HG03159 (cell line): ENCODE results near the gene COX20.
"Not testable (repeated sequence)": the region's sequence is repeated elsewhere in the genome, so short reads cannot be mapped to it uniquely, and the experiment has no call there.

Source experiments
- ATAC-seq: cut with Tn5 transposase; IDR thresholded peaks from one replicate; pipeline ENCODE4 v1.9.1; 2021; ENCODE audit warnings: mild to moderate bottlenecking, moderate library complexity; ENCODE audit not compliant: unreplicated experiment

Gene COX20, protein sequence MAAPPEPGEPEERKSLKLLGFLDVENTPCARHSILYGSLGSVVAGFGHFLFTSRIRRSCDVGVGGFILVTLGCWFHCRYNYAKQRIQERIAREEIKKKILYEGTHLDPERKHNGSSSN

DNA sequence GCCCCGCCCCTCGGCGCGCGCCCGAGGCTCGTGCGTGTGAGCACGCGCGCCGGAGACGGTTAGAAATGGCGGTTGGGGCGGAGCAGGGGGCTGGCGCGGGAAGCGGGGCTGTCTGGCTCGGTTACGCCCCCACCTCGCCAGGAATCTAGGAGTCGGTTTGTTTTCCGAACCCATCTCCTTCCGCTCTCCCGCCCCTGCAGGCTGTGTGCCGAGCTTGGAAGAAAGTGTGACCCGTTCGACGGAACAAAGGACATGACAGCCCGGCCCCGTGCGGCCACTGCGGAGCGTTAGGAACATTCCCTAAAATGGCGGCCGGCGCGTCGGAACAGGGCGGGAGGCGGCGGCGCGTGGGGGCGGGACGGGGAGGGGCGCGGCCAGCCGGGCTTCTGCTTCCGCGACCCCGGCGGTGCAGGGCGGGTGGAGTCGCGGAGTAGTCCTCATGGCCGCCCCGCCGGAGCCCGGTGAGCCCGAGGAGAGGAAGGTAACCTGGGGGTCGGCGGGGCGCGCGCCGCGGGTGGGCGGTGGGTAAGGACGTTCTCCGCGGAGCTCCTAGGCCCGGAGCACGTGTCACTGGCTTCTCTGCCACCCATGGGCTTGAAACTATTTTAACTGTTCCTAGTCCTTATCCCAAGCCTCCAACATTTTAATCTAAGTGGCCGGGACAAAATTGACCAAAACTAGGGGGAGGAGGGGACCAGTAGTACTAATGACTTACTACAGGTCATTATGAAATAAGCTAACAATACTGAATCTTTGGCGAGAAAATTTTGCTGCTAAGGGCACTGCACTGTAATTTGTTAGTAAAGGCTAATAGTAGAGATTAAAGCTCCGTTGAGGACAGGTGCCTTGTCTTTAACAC lies at the start of gene COX20:
TSS of gene COX20 (plus strand) at position 383 of the 859 bp plus-strand sequence. CDS start at position 440, 57 bp downstream.
- ATAC-seq = peak; percentile 59

GRCh38 chr1:244788493-244789275 lies 46.8 kb upstream of the COX20 start:
- ATAC-seq = no peak

DNA sequence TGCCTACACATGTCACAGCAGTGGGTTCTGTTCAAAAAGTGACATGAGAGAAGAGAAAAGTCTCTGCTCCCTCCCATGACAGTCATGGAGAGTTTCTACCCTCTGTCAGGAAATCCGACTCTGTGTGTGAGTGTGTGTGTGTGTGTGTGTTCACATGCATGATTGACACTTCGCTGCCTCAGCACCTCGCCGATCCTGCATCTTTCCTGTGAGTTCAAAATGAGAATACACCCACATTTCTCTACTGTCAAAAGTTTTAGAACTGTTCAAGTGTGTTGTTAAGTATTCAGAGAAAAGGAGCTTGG lies 46.2 kb upstream of the COX20 start:
- no peak for ATAC-seq

GRCh38 chr1:244789731-244790130 lies 45.7 kb upstream of the COX20 start:
- ATAC-seq = no peak

DNA sequence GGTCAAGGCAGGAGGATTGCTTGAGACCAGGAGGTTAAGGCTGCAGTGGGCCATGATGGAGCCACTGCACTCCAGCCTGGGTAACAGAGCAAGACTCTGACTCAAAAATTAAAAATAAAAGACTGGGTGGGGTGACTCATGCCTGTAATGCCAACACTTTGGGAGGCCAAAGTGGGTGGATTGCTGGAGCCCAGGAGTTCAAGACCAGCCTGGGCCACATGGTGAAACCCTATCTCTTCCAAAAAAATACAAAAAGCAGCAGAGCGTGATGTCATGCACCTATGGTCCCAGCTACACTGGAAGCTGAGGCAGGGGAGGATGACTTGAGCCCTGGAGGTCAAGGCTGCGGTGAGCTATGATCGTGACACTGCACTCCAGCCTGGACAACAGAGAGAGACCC lies 44.4 kb upstream of the COX20 start:
- no peak for ATAC-seq

DNA sequence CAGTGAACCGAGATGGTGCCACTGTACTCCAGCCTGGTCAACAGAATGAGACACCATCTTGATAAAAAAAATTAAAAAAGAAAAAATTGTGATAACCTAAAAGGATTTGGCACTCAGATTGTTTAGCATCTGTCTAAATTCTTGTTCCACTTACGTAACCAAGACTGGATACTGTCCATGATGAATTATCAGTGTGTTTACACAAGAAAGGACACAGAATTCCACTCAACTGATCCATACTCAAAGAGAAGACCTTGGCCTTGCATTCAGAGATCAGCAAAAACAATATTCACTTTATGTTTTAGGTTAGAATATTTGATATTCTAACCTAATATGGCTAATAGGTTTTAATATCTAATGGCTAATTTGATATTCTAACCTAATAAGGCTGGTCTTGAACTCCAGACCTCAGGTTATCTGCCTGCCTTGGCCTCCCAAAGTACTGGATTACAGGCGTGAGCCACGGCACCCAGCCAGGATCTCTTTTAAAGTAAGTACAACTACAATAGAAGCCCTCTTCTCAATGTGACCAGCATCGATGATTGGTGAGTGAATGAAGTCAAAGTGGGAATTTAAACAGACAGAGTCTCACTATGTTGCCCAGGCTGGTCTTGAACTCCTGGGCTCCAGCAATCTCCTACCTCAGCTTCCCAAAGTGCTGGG lies 43.1 kb upstream of the COX20 start:
- ATAC-seq = no peak

GRCh38 chr1:244794071-244794470 lies 41.4 kb upstream of the COX20 start:
- no peak for ATAC-seq

DNA sequence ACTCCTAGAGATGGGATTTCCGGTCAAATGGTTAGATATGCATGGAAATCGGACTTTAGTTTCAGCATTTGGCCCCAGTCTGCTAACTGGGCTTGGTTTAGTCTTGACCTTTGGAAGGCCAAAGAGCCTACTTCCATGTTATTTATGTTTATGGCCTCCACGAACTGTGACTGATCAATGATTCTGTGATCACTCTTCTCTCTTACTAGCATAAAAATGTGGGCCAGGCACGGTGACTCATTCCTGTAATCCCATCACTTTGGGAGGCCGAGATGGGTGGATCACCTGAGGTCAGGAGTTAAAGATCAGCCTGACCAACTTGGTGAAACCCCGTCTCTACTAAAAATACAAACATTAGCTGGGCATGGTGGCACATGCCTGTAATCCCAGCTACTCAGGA lies 40.9 kb upstream of the COX20 start:
- ATAC-seq = not testable (repeated sequence)

DNA sequence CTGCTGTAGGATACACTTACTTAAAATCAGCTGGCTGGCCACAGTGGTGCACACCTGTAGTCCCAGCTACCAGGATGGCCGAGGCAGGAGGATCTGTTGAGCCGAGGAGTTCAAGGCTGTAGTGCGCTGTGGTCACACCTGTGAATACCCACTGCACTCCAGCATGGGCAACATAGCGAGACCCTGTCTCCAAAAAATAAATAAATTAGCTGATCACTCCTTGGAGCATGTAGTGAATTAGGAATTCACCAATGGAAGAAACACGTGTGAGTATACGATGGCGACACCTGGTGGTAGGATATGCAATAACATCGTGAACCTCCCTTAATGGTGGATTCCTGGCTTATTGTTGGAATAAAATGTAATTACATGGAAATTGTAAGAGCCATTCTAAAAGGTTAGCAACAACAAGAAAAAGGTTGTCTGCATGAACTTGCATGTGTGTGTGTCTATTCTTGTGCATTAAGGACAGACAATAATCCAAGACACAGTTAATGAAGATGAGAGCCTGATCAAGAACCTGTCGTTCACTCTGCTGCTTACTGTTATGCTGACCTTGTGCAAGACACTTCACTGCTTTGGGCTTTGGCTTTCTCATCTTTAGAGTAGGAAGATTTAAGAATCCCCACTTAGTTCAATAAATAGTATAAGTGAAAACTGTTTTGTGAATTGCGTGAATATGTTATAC lies 38.6 kb upstream of the COX20 start:
- ATAC-seq = no peak

DNA sequence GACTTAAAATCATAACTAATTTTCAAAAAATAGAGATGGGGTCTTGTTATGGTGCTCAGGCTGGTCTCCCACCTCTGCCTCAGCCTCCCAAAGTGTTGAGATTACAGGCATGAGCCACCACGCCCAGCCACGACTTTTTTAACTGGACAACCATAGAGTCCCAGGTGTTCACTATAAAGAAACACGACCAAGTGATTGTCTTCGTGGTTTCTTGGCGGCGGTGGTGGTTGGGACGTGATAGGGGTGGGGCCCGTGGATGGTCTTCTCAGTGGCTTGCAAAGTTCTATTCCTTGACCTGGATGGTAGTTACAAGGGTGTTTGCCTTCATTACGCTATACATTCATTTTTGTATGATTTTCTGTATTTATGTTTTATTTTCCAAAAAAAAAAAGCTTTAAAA lies 34.6 kb upstream of the COX20 start:
- no peak for ATAC-seq

DNA sequence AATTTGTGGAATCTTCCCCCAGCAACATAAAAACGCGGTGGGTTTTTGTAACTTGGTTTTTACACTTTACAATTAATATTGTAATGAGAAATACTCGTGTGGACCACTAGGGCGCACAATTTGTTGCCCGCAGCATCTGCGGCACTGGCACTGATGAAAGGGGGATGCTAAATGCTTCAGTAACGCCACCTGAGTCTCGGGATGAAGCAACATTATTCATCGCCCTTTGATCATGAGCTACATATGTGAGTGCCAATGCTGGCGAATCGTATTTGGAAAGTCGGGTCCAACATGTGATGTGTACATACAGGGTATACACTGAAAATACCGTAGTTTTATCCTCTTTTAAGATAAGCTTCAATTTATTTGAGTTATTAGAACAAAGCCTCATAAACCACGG lies 34.2 kb upstream of the COX20 start:
- ATAC-seq = peak; percentile 82

GRCh38 chr1:244802041-244802440 lies 33.4 kb upstream of the COX20 start:
- ATAC-seq = no peak

GRCh38 chr1:244802556-244803239 lies 32.8 kb upstream of the COX20 start:
- ATAC-seq = no peak

GRCh38 chr1:244804841-244805240 lies 30.6 kb upstream of the COX20 start:
- no peak for ATAC-seq

- ATAC-seq = no peak
These were observed 28.3 kb upstream of the COX20 start for GRCh38 chr1:244807138-244807537.

DNA sequence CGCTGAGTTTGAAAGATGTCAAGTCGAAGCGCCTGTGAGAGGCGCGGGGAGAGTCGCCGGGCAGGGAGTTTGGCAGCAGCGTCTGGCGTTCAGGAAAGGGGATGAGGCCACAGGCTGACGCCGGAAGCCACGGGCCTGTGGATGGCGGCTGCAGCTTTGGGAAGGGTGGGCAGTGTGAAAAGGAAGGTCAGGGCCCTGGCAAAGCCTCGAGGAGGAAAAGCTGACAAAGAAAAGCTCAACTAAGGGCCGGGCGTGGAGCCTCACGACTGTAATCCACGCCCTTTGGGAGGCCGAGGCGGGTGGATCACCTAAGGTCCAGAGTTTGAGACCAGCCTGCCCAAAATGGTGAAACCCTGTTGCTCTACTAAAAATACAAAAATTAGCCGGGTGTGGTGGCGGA lies 25.2 kb upstream of the COX20 start:
- no peak for ATAC-seq

DNA sequence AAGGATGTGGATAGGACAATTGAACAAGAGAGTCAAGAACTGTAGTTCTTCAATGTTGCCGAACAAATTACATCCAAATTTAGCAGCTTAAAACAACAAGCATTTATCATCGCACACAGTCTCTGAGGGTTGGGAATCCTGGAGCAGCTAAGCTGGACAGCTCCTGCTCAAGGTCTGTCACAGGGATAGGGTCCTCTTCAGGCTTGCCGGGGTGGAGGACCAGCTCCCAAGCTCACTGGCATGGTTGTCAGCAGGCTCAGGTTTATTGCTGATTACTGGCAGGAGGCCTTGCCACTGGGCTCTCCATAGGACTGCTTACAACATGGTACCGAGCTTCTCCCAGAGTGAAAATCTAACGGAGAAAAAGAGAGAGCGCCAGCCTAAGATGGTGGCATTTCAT lies 22.1 kb upstream of the COX20 start:
- no peak for ATAC-seq

- no peak for ATAC-seq
These were observed 19.8 kb upstream of the COX20 start for GRCh38 chr1:244815600-244816099.

- no peak for ATAC-seq
These were observed 18.0 kb upstream of the COX20 start for GRCh38 chr1:244817415-244817894.

GRCh38 chr1:244820131-244820530 lies 15.3 kb upstream of the COX20 start:
- no peak for ATAC-seq
